ENCODE data around the gene MXI1.
"Not testable (repeated sequence)": the region's sequence is repeated elsewhere in the genome, so short reads cannot be mapped to it uniquely, and the experiment has no call there.

Gene MXI1

DNA sequence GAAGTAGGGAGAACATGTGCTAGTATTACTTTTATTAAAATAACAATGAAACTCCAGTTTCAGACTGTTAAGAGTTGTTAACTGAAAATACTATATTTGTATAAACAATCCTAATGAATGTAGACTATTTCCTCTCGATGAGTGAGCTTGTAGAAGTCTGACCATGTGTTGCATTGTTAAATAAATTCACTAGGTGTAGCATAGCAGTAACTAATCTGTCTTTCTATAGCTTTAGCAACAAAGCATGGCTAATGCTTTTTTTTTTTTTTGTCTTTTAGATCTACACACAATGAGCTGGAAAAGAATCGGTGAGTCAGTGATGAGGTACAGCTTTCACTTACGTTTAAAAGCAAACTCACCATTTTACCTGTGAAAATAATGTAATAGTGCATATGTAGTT is 37.1 kb downstream of the MXI1 start:
- no peak for DNase-seq

DNA sequence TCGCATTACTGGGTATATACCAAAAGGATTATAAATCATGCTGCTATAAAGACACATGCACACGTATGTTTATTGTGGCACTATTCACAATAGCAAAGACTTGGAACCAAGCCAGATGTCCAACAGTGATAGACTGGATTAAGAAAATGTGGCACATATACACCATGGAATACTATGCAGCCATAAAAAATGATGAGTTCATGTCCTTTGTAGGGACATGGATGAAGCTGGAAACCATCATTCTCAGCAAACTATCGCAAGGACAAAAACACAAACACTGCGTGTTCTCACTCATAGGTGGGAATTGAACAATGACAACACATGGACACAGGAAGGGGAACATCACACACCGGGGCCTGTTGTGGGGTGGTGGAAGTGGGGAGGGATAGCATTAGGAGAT is 40.4 kb downstream of the MXI1 start:
- DNase-seq, result not testable (repeated sequence)

DNA sequence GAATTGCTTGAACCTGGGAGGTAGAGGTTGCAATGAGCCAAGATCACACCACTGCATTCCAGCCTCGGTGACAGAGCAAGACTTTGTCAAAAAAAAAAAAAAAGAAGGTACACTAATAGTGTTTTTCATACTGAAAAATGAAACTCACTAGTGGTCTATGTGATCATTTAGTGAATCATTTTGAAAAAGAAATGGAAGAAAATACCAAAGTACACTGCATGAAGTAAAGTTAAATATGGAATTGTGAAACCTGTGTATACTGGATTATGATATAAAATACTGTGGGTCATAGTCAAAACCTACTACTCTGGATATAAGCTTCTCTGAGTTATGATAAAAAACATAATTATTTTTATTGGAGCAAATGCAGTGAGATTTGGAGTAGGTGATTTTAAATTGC is 42.1 kb downstream of the MXI1 start:
- not testable (repeated sequence) for DNase-seq

DNA sequence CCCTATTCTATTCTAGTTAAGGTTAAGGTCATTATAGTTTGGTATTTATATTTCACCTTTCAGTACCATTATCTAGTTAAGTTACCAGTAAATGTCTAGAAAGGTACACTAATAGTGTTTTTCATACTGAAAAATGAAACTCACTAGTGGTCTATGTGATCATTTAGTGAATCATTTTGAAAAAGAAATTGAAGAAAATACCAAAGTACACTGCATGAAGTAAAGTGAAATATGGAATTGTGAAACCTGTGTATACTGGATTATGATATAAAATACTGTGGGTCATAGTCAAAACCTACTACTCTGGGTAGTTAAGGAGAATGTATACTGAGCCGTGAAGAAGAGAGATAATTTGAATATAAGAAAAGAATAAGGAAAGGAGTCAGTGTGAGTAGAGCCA is 44.0 kb downstream of the MXI1 start:
- not testable (repeated sequence) for DNase-seq

DNA sequence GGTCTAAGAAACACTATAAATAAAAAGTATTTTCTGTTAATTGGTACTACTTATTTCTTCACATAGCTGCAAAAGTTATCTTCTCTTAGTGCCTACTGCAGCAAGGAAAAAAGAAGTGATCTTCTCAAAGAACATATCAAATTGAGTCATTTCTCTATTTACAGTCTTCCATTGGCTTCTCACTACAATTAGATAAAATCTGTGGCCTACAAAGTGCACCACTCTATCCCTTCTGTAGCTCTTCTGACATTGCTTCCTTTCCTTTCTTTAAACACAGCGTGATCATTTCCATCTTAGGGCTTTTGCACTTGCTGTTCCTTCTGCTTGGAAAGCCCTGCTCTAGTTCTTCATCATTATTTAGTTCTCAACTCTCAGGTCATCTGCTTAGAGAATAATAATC is 44.7 kb downstream of the MXI1 start:
- no peak for DNase-seq

DNA sequence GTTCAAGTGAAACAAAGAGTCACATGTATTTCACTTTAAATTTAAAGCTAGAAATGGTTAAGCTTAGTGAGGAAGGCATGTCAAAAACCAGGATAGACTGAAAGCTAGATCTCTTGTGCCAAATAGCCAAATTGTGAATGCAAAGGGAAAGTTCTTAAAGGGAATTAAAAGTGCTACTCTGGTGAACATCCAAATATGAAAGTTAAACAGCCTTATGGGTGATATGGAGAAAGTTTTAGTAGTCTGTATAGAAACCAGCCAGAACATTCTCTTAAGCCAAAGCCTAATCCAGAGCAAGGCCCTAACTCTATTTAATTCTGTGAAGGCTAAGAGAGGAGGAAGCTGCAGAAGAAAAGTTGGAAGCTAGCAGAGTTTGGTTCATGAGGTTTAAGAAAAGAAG is 47.1 kb downstream of the MXI1 start:
- no peak for DNase-seq

DNA sequence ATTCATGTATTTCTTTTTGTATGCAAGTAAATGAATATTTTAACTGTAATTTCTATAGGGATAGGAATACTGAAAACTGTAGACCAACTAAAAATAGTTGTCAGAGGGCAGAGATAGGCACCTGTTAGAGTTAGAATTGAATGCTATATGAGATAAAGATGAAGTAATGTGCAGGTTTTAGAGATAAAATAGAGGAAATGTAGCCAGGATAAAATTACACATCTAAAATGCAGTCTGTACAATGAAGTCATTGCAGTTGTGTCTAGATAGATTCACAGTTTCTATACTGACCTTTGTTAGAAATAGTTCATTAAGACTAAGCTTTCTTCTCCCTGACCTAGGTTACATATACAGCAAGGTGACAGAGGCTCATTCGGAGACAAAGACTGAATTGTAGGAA is 51.1 kb downstream of the MXI1 start:
- no peak for DNase-seq

DNA sequence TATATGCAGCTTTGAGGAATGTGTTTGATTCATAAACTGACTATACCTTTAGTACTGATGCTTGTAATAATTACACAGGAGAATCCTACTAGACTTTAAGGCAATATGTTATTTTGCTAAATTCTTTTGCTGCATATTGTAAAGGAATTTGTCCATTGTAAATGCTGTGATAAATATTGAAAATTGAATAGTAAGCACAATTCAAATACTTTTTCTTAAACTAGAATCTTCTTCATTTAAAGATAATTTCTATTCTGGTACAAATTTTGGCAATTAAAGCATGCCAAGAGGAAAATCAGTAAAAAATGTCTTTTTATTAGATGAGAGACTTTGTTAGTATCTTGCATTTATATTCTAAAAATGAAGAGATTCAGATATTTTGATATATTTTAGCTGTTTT is 51.9 kb downstream of the MXI1 start:
- DNase-seq, result no peak

DNA sequence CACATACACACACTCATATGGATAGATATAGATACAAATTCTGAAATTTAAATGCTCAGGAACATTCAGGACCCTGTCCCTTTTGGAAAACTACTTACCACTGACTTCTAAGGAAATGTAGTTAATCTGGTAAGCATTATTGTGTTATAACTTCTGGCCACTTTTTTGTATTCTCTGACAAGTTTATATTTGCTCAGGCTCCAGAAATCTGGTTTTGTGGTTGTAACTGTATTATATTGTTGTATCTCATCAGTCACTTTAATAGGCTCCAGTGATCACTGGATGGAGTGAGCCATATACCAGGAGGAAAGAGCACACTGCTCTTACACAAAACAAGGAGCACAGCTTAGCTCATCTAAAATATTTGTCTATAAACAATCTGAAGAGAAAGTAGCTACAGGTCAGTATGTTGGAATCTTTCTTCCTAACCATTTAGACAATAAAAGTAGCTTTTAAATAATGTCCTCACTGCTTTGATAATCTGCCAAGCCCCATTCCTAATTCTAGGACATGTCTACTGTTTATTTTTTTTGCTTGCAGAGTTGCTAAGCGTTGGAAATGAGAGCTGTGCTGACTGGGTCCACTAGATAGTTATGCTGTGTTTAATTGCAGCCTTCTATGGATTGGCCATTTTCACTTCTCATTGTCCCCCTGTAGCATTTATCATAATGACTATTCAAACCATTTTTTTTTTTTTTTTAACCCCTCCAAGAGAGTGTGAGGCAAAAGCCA is 53.5 kb downstream of the MXI1 start:
- DNase-seq, result no peak

DNA sequence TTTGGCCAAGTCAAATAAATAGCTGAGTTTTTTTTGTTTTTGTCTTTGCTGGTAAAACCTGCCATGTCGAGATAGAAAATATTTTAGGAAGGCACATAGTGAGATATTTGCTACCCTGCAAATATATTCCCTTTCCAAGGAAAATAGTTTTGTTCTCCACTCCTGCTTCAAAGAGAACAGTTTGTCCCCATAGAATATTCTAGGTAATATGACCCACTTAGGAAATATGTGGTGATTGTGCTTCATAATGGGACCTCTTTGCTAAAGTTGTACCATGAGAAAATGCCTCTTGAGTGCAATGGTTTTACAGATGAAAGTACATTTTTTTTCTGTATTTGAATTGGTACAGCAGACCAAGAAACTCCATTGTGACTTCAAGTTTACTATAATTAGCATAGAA is 55.8 kb downstream of the MXI1 start:
- DNase-seq, result no peak

DNA sequence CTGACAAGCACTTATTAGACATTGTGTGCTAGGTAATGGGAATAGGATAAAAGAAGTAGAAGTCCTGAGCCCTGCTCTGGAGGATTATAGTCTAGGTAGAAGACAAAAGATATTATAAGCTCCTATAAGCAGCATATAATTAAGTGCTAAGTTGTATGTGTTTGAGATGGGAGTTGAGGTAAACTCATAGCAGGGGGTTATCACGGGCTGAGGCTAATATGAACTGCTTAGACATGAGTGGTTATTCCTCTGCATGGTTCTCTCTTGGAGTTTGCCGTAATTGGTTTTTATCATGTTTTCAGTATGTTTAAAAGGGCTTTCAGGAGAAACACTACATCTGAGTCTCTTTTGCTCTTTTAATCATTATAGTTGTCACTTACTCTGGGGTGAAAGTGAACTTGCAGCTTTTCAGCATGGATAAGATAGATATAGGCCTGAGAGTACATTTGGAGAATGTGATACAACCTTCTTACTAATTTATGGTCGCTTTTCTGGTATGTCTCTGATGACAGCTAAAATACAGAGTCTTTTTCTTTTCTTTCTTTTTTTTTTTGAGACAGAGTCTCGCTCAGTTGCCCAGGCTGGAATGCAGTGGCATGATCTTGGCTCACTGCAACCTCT is 58.3 kb downstream of the MXI1 start:
- no peak for DNase-seq

DNA sequence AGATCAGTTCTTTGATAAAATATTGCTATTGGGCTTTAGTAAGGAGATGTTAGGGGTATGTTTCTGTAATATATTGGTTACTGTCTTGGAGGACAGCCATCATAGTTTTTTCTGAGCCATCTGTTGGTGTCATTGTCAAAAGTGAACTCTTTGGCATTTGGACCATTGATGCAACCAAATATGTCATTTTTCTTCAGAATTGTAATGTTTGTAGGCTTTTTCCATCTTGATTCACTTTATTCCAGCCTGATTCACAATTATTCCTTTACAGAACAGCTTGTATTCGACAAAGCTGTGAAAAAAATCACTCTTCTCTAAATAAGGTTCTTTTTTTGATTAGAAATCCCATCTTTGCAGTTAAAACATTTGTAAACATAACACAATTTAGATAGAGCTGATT is 59.9 kb downstream of the MXI1 start:
- no peak for DNase-seq

DNA sequence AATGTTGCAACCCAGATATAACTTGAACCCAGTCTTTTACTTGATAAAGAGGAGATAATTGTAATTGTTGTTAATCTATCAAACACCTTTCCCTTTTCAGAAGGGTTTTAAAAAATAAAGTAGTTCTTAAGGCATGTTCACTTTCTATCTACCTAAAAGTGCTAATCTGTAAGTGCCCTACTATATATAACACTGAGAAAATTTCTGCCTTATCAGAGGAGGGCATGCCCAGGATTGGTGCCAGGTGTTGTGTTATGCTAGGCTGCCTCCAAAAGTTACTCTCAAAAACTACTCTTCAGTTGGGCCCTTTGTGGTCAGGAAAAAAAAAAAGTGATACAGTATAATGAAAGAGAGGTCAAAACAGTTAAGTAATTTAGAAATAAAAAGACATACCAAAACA is 61.0 kb downstream of the MXI1 start:
- no peak for DNase-seq

DNA sequence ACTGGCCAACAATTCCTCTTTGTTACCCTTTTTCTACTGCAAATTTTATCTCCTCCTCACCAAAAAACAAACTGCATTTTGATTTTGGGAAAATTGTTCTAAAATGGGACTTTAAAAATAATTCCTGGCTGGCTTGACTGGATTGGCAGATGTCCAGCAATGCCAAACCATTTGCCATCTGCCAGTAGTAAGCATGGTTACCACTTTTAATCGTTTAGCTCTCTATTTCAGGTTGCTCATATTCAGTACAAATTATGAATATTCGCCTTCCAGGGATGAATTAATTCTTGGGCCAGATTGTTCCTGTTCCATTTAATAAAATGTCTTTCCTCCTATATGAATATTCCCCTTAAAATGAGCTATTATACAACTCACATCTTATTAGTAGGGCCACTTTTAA is 61.6 kb downstream of the MXI1 start:
- DNase-seq, result no peak

DNA sequence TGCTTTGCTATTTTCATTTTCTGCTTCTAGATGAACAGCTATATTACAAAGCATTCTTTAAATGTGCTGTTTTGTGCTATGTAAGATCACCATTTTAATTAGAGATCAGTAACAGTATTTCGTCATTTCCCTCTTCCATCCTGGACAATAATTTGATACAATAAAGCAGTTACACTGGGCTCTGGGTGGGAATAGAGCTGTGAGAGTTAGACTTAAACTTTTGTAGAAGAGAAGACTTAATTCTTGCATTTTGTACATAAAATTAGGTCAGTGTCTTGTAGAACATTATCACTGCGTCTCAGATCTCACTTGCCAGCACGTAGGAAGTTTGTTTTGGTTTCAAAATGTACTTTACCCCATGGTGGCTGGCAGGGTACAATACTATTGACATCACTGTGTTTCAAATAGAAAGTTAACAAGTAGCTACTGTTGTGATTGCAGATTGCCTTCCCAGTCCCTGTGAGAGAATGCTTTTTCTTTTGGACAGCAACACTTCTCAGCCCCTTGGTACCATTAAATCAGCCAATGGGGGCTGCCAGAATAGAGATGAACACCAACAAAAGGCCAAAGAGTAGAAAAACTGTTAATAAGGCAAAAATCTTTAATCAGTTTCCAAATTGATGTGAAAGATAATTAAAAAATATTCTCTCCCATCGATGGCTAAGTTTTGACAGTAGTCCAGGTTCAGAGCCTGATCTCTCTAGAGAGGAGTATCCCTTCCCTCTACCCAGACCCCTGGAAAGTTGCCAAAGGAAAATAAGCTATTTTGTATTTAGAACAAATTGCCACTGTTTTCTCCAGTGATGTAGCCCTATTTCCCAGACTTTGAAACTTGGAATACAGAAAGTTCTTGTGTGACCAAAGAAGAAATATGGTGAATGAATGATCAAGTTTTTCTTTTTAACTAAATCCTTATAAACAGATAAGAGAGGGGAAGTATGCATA is 62.2 kb downstream of the MXI1 start:
- DNase-seq, result no peak

DNA sequence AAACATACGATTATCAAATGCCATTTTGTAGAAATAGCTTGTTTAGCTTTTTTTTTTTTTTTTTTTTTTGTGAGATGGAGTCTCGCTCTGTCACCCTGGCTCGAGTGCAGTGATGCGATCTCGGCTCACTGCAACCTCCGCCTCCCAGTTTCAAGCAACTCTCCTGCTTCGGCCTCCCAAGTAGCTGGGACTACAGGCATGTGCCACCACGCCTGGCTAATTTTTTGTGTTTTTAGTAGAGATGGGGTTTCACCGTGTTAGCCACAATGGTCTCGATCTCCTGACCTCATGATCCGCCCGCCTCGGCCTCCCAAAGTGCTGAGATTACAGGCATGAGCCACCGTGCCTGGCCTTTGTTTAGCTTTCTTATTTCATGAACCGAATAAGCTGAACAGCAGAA is 65.6 kb downstream of the MXI1 start:
- not testable (repeated sequence) for DNase-seq

DNA sequence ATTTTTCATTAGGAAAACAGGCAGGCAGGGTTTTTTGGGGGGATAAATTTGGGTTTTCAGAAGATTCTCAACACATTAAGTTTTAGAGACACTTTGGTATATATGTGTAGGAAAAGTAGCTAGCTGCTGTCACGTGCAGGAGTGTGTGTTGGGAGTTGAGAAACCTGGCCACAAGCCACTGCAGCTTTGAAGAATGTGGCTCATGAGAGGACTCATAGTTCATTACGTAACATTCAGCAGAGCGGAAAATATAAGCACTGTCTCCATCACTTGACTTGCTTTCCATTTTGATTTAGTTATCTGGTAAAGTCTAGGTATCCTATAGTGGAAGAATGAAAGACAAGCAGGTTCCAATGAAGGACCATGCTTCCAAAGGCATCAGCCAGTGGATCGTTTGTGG is 66.1 kb downstream of the MXI1 start:
- DNase-seq, result peak; percentile 78

DNA sequence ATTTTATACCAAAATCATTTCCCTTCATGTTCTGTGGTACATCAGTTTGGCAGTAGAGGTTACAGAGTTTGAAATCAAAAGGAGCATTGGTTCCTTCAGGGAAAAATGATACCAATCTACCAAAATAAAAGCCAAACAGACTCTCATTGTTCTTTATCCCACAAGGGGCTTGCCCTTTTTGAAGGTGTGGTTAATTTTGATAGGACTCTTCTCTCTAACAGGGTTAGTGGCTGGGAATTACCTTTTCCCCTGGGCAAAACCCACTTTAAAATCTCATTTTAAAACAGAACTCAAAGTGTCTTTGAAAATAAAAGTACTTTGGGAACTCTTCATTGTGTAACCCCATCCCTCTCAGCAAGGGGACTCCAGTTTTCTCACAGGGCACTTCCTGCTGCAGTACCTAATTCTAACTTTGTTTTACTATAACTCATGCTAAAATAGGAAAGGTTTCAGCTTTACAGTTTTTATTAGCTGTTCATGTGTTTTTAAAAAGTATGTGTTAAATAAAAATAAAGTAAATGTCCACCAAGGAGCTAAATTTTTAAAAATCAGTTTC is 66.7 kb downstream of the MXI1 start:
- DNase-seq, result no peak

DNA sequence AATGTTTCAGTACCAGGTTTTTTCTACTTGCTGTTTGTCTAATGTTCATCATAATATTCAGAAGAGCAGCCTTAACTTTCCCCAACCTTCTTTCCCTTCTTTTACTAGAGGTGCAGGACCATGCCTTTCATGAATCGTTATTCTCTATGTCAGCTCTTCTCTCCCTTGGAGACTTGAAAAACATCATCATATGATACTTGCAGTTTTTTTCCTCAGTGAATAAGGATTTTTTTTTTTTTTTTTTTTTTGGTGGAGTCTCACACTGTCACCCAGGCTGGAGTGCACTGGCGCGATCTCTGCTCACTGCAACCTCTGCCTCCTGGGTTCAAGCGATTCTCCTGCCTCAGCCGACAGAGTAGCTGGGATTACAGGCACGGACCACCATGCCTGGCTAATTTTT is 67.2 kb downstream of the MXI1 start:
- DNase-seq, result no peak

DNA sequence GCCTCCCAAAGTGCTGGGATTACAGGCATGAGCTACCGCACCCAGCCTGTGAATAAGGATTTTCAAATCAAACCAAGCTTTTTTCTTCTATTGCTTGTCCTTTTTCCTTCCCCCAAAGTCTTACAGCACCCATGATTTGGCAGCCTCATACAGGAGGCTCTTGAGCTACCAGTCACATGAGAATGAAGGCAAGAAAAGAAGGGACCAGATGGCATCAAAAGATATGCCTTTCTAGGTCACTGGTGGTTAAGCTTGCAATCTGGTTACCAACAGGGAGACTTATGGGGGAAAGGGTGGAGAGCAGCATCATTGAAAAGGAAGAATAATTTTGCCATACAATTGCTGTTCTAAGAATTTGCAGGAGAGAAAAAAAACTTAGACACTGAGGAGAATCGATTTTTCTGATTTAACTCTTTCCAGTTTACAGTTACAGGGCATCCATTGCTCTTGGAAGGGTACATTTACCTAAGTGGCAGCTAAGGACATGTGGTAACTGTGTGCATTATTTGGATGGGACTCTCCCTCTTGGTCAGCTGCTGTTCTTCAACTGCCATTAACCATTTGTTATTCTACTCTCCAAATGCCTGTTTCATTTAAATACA is 67.8 kb downstream of the MXI1 start:
- DNase-seq, result no peak

DNA sequence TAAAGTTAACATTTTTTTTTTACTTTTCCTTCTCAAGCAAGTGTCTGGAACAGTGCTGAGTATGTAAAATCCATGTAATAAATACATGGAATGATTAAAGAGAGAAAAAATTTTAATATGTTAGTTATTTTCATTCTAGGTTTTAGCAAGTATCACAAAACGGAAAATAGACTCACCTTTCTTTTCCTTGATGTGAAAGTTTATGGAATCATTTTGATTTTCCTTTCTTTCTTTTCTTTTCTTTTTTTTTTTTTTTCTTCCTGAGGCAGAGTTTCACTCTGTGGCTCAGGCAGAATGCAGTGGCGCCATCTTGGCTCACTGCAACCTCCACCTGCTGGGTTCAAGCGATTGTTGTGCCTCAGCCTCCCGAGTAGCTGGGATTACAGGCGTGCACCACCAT is 69.2 kb downstream of the MXI1 start:
- DNase-seq, result no peak

DNA sequence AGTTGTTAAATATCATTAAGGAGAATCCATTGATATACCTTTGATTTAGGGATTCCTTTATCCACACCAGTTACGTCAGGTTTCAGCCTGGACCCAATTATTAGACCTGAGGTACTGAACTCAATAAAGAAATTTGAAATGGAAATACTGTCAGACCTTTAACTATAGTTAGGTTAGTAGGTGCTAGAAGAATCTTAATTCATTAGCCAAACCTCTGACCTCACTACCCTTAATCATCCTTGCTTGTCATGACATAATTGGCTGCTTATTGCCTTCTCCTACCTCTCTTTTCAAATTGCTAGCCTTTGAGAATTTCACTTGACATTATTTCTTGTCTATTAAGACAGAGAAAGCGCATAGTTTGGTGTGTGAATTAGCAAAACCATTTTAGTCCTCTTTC is 70.2 kb downstream of the MXI1 start:
- no peak for DNase-seq
